Left lobe of liver (tissue), 2 donors: ENCODE measurements around the gene PMPCB. TPM values are rescaled to one million over a fixed set of nuclear protein-coding genes. Genes with fewer than 3 reads are reported as not detected.
"Not testable (repeated sequence)": the region's sequence is repeated elsewhere in the genome, so short reads cannot be mapped to it uniquely, and the experiment has no call there.

Experiments used
- ATAC-seq: fragments of 200-7000 bp; cut with Tn5 transposase; one replicate; pipeline ENCODE4 v1.9.1; 2020; ENCODE audit warnings: mild to moderate bottlenecking, moderate library complexity
- DNase-seq: peaks from one replicate; pipeline ENCODE4 v3.0.0-alpha.2; 2020; ENCODE audit warnings: low spot score
- total RNA-seq: library from RNA; stranded (reverse); gene quantifications from one replicate; pipeline ENCODE4 v1.2.1, GENCODE V29; 2021
- donor health status: DM: no; HTN: no; CAD: no; lungs with moderate emphysema.
- donor health status: DM: no; HTN: yes; CAD: no.

The PMPCB gene, protein sequence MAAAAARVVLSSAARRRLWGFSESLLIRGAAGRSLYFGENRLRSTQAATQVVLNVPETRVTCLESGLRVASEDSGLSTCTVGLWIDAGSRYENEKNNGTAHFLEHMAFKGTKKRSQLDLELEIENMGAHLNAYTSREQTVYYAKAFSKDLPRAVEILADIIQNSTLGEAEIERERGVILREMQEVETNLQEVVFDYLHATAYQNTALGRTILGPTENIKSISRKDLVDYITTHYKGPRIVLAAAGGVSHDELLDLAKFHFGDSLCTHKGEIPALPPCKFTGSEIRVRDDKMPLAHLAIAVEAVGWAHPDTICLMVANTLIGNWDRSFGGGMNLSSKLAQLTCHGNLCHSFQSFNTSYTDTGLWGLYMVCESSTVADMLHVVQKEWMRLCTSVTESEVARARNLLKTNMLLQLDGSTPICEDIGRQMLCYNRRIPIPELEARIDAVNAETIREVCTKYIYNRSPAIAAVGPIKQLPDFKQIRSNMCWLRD
- total RNA-seq = 41.8 TPM

DNA sequence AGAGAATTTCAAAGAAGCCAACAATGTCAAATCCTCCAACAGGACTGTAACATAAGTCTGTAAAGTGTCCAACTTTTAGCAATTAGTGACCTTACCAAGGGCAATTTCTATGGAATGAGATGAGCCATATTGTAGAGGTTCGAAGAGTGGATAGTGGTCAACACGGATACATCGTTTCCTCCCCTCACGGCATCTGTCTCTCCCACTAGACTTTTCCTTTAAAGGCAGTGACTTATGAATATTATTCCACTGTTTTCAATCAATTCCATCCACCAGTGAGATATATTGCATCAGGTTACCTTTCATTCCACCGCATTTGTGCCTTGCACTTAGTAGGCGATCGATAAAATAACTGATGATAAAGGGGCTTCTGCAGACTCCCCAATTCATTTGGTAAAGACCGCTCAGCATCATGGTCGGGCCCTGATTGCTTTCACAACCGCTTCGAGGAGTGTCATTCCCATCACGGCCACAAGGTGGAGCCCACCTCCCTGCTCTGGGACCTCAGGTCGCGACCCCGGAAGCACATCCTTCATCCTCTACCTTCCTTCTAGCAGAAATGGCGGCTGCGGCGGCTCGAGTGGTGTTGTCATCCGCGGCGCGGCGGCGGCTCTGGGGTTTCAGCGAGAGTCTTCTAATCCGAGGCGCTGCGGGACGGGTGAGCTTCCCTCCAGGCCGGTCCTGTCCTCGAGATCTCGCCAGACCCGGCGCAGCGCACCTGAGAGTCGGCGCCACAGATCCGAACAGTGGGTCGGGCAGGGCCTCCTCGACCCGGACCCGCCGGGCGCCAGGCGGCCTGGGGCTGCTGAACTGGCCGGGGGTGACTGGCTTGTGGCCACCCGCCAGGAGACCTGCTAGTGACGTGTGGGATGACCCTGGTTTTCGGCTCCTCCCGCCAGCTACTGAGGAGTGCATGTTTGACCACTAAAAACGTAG, at the start of gene PMPCB:
PMPCB (plus strand) TSS at position 535 of the 936 bp plus-strand sequence; CDS start at position 560, 25 bp downstream.
- peak; percentile 99 for ATAC-seq
- DNase-seq = peak; percentile 95

DNA sequence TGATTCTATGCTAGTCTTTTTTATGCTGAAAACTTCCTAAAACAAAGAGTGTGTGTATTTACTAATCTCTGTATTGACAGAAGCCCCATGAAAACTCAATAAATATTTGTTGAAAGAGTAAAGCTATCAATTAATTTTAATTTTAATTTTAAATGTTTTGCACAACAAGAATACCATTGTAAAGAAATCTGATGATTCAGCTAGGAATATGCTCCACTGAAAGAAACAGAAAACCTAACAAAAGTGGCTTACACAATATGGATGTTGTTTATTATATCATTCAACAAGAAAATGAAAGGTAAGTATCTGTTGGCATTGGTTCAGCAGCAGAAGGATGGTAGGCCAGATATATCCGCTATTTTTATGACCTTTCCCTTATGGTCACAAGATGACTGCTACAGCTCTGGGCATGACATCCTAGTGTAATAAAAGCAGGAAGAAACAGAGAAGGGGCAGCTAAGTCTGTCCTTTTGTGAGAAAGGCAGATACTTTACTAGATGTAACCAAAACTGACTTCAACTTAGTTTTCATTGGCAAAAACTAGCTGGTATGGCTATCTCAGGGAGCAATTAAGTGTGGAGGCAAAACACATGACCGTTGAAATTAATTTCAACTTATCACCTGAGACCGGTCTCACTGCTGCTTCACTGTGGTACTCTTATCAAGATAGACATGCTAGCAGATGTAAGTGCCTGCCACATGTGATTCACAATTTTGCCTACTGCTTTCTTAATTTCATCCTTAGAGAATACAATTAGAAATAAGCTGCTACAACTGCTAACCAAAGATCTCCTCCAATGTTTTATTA, 43.3 kb upstream of the PMPCB start:
- ATAC-seq = not testable (repeated sequence)

DNA sequence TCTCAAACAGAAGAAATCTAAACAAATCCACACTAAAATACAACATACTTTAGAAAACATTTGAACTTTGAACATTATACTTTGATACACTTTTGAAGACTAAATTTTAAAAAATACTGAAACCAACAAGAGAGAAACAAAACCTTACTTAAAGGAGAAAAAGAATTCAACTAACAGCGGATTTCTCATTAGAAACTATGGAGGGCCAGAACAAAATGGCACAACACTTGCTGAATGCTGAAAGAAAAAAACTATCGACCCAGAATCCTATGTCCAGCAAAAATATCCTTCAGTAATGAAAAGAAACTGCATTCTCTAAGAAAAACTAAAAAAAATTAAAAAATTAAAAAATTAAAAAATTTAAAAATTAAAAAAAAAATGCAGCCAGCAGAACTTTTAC, 33.2 kb upstream of the PMPCB start:
- not testable (repeated sequence) for ATAC-seq

More for the DNA sequence above, 43.3 kb upstream of the PMPCB start:
- DNase-seq = not testable (repeated sequence)

DNA sequence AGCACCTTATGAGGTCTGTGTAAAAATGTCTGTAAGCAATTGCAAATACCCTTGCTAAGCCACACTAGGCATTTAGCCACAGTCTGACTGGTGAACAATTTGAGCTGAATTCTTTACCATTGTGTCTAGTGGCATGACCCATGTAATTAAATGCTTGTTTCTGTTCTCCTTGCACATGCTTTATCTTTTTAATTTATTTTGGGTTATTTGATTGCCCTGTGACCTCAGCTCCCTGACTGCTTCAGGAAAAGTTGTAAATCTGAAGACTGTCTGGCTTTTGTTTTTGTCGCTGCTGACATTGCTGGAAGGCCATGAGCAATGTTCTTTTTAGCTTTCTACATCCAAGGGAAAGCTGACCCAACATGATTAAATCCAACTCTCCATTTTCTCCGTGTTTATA, 31.0 kb upstream of the PMPCB start:
- ATAC-seq, DNase-seq: not testable (repeated sequence)

More for the DNA sequence above, 33.2 kb upstream of the PMPCB start:
- not testable (repeated sequence) for DNase-seq

DNA sequence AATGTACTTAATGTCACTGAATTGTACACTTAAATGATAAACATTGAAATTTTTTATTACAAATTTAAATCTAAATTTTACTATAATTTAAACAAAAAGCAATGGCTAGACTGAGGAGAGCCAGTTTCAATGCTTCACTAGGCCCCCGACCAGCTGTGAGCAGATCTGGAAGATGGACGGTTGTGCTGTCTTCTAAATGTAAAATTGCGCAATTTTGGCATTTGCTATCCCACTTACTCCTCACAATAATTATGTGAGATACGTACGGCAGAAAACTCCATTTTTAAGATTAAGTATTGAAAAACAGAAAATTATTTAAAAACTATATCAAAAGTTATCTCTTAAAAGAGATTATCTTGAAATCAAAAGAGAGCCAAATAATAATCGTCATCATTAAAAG, 23.9 kb upstream of the PMPCB start:
- ATAC-seq, DNase-seq: not testable (repeated sequence)

DNA sequence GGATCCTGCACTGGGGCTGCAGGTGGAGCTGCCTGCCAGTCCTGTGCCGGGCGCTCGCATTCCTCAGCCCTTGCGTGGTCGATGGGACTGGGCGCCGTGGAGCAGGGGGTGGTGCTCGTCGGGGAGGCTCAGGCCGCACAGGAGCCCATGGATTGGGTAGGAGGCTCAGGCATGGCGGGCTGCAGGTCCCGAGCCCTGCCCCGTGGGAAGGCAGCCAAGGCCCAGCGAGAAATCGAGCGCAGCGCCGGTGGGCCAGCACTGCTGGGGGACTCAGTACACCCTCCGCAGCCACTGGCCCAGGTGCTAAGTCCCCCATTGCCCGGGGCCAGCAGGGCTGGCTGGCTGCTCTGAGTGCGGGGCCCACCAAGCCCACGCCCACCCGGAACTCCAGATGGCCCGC, 22.4 kb upstream of the PMPCB start:
- not testable (repeated sequence) for ATAC-seq, DNase-seq

DNA sequence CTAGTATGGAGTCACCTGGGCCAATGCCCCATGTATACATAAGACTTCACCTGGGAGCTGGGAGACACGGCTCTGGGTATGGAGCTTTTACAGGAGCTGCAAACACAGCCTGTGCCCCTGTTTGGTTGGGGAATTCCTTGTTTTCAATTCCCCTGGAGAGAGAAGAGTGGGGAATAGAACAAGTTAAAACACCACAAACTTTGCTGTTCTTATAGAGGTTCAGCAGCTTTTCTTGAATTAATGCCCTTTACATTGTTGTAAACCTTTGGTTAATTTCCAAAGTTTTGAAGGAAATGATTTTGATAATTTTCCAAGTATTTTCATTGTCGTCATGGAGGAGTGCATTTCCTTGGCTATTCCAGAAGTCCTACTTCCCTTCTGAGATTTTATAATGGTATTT, 19.0 kb upstream of the PMPCB start:
- not testable (repeated sequence) for ATAC-seq, DNase-seq

DNA sequence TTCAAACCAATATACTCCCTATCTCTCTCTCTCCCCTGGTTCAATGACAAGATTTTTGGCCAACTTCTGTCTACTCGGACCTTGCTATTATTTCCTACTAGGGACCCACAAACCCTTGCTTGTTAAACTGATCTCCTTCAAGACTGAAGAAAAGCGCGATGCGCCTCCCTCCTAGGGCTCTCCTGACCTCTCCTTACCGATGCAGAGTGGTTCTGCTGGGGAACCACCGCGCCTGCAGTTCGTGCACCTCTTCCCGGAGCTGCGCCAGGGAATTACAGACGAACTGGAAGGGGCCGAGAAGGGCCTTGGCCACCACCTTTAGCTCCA, 17.6 kb upstream of the PMPCB start:
- DNase-seq = not testable (repeated sequence)
- peak; percentile 36 for ATAC-seq

DNA sequence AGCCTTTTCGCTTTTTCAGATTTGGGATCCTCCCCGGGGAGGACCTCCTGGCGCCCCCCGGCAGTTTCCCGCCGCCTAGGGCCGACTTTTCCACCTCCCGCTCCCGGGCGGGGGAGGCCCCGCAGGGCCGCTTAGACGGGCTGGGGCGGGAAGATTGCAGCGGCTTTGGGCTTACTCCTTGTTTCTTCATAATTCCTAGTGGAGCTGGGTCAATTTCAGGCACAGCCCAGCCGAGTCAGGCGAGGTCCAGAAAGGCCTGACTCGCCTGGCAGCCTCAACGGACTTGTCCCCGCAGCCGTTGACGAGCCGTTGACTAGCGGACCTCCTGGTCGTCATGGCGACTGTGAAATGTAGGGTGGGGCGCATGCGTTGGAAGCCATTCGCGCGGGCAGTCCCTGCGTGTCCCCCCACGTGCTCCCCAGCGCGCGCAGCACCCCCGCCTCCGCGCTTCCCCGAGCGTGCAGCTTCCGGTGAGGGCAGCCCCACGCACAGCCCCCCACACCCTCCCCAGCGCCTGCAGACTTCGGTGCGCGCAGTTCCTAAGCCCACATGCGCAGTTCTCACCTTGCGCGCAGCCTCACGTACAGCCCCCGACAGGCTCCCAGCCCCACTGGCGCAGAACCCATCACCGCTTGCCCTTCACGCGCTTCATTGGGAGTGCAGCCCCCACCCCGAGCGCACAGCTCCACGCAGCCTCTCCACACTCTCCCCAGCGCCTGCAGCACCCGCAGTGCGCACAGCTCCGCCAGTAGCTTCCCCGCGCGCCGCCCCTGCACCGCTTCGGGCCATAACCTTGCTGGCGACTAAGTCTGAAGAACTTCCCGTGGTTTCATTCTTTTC, 17.1 kb upstream of the PMPCB start:
- peak; percentile 51 for DNase-seq
- peak; percentile 67 for ATAC-seq

DNA sequence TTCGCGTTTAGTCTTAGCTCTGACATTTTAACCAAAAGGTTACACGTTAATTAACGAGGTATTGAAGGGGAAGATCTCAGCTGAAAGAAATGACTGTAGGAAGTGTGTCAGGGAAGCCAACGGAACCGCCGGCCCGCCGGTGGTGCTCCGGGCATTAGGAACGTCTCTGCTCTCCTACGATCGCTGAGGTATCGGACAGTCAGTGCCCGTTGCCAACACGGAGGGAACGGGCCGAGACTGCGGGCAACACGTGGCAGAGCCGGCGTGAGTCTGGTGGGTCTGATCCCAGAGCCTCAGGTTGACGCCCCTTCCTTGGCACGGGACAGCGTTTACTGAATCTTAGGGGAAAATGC, 16.5 kb upstream of the PMPCB start:
- DNase-seq = not testable (repeated sequence)
- ATAC-seq = peak; percentile 24

DNA sequence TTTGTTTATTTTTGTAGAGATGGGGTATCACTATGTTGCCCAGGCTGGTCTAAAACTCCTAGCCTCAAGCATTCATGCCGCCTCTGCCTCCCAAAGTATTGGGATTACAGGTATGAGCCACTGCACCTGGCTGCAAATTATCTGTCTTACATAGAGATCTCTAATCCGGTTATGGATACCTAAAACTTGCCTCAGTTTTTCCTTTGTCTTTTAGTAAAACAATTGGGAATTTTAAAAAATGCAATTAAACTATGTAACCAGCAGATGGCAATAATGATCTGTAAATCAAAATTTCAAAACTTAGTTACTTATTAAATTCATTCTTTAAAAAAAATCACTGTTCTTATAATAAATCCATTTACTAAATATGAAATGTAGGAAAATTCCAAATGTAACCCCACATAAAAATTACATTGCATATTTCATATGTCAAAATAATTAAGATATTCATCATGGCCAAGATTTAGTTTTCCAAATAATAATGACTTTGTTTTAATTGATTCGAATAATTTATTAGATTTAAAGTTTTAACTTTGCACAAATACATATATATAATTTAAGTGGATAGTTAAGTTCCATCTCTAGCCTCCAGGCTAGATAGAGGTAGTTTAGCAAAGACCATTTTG, 14.3 kb upstream of the PMPCB start:
- not testable (repeated sequence) for ATAC-seq, DNase-seq

DNA sequence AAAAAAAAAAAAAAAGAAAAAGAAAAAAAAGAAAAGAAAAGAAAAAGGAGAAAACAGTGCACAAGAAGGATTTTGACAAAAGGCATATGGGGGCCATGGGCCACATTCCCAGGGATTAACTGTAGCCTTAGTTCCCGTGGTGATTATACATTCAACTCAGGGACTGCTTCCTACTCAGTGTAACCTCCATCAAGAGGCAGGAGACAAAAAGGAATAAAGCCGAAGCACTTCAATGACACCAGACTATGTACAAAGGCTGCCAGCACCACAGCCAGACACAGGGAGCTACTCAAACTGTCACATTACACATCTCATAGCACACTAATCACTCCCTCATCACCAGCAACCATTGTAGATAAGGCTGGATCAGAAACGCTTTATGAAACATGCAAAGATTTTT, 5.1 kb upstream of the PMPCB start:
- ATAC-seq (no peak), DNase-seq (no peak)

DNA sequence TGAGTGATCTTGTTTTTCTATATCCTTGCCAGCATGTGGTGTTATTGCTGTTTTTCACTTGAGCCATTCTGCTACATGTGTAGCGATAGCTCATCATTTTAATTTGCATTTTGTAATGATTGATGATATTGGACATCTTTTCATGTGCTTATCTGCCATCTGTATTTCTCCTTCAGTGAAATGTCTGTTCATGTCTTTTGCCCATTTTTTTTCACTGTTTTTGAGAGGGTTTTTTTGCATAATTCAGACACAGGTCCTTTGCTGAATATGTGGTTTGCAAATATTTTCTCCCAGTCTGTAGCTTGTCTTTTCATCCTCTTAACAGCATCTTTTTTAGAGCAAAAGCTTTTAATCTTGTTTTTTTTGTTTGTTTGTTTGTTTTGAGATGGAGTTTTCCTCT, 3.7 kb upstream of the PMPCB start:
- ATAC-seq (no peak), DNase-seq (no peak)

DNA sequence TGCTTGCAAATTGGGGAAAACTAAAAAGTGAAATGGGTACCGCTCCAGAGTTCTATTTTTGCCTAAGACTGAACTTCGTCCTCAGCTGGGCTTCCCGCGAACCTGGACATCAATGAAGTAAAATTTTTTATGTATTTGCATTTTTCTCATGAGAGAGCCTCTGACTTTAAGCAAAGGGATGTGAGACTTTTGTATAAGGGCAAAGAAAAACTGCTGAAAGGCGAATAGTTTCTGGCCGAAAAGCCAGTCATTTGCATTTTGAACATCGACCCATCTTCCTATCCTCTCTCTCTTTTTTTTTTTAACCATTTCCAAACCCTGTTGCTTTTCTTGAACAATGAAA, 573 bp downstream of the PMPCB start:
- no peak for DNase-seq
- ATAC-seq = no peak

DNA sequence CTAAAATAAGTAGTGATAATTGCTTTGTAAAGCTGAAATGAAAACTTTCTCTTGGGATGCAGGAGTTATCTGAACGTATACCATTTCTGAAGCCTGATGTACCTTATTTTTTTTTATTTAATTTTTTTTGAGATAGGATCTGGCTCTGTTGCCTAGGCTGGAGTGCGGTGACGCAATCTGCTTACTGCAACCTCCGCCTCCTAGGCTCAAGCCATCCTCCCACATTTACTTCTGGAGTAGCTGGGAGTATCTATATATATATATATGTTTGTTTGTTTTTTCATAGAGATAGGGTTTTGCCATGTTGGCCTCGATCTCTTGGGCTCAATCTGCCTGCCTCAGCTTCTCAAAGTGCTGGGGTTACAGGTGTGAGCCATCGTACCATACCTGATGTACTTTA, 2.4 kb downstream of the PMPCB start:
- DNase-seq (no peak), ATAC-seq (no peak)

DNA sequence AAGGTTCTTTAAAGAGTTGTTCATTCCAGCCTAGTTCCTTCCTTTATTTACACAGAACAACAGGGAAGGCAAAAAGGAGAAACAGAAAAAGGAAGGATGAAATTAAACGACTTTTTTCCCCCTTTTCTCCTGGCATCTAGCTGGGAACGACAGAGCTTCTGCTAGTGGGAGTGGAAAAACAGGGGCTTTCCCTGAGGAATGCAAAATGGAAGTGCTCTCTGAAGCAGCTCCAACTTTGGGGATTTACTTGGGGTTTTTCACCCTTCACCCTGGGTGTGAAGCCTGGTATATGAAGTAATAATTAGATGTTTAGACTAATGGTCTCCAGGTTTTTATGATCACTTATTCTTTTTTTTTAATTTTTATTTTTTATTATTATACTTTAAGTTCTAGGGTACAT, 4.2 kb downstream of the PMPCB start:
- DNase-seq (no peak), ATAC-seq (no peak)

DNA sequence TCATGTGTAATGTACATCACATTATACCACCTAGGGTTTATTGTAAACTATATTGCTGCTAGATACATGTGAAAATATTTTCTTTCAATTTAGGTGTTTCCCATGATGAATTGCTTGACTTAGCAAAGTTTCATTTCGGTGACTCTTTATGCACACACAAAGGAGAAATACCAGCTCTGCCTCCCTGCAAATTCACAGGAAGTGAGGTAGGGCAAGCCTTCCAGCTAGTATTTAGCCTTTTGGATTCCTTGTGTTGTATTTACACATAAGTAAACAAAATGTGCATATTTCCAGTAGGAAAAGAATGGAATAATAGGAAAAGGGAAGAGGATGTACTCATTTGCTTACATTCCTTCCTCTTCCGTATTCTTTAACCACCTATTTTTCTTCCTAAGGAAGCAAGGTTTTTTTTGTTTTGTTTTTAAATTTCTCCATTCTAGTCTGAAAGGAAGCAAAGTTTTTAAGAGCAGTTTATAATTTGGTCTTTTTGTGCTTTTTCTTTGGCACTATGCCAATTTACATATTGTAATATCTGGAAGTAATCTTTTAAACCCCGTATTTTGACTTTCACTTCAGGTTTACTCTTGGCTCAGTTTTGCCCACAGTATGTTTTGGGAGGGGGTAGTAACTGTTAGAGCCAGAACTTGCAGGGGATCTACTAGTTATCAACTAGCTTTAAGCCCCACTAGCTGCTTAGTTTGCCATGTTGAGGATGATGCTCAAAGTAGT, 10.4 kb downstream of the PMPCB start:
- no peak for ATAC-seq
- no peak for DNase-seq

DNA sequence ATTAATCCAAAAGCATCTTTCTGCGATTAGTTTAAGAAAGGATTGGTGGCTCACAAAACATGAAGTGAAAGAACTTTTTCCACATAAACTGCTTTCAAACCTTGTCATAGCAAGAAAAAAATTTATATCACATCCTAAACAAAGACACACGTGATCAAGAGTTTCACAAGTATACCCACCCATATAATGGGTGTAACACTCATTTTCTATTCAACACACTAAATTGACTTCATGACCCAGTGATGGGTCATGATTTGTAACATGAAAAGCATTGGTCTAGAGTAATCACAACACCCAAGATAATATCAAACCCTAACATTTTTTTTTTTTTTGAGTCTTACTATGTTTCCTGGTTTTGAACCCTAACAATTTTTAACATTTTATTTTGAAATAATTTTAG, 17.6 kb downstream of the PMPCB start:
- DNase-seq (no peak), ATAC-seq (no peak)
